Glutamatergic neuron (in vitro differentiated cells): Measurements from ENCODE around the gene GINS2. TPM values are rescaled to one million over a fixed set of nuclear protein-coding genes. Genes with fewer than 3 reads are reported as not detected.

Source experiments
- DNase-seq: peaks from one replicate; pipeline ENCODE4 v3.0.0; 2022
- H3K27ac Mint-ChIP-seq: one replicate; pipeline ENCODE4 v1.8.0; 2020; ENCODE audit warnings: mild to moderate bottlenecking, mixed read lengths, inconsistent platforms; ENCODE audit not compliant: unreplicated experiment
- H3K27me3 Mint-ChIP-seq: one replicate; pipeline ENCODE4 v1.8.0; 2020; ENCODE audit warnings: mild to moderate bottlenecking, moderate library complexity, mixed read lengths, inconsistent platforms; ENCODE audit not compliant: unreplicated experiment
- H3K36me3 Mint-ChIP-seq: one replicate; pipeline ENCODE4 v1.8.0; 2020; ENCODE audit warnings: mild to moderate bottlenecking, mixed read lengths, inconsistent platforms; ENCODE audit not compliant: unreplicated experiment
- H3K4me1 Mint-ChIP-seq: one replicate; pipeline ENCODE4 v1.8.0; 2020; ENCODE audit warnings: mild to moderate bottlenecking, low read depth, mixed read lengths, inconsistent platforms; ENCODE audit not compliant: unreplicated experiment
- H3K4me3 Mint-ChIP-seq: one replicate; pipeline ENCODE4 v1.8.0; 2020; ENCODE audit warnings: mild to moderate bottlenecking, mixed read lengths, inconsistent platforms; ENCODE audit not compliant: unreplicated experiment
- H3K9me3 Mint-ChIP-seq: one replicate; pipeline ENCODE4 v1.8.0; 2020; ENCODE audit warnings: mild to moderate bottlenecking, moderate library complexity, mixed read lengths, inconsistent platforms; ENCODE audit not compliant: unreplicated experiment
- total RNA-seq: library from RNA; stranded (reverse); fragmentation: NEBNext Ultra II Directional; extraction: Animal tissue kit (Norgen Biotek cat#: 25700); gene quantifications from one replicate; pipeline ENCODE4 v1.2.1, GENCODE V29; 2021; ENCODE audit not compliant: unreplicated experiment
- TF ChIP-seq, protein P1 (sequence below): fragments of 200-600 bp; sonication (generic); IDR thresholded peaks from one replicate; pipeline ENCODE4 v1.5.0; 2021; ENCODE audit not compliant: partially characterized antibody, unreplicated experiment

GINS2 gene
- total RNA-seq, 1 donor from 2014 or later: 7.1 TPM

- TF ChIP-seq, protein P1, sequence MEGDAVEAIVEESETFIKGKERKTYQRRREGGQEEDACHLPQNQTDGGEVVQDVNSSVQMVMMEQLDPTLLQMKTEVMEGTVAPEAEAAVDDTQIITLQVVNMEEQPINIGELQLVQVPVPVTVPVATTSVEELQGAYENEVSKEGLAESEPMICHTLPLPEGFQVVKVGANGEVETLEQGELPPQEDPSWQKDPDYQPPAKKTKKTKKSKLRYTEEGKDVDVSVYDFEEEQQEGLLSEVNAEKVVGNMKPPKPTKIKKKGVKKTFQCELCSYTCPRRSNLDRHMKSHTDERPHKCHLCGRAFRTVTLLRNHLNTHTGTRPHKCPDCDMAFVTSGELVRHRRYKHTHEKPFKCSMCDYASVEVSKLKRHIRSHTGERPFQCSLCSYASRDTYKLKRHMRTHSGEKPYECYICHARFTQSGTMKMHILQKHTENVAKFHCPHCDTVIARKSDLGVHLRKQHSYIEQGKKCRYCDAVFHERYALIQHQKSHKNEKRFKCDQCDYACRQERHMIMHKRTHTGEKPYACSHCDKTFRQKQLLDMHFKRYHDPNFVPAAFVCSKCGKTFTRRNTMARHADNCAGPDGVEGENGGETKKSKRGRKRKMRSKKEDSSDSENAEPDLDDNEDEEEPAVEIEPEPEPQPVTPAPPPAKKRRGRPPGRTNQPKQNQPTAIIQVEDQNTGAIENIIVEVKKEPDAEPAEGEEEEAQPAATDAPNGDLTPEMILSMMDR: no peak
- Mint-ChIP-seq H3K36me3 (no peaks in the 10 kb centered on the region), H3K4me3 (no peak overlapping the region), H3K9me3 (peaks cover 35% of the 10 kb centered on the region), H3K27ac (peak overlapping the region; percentile 33), H3K27me3 (peaks cover 32% of the 10 kb centered on the region), H3K4me1 (peaks cover 21% of the 10 kb centered on the region)
- no peak for DNase-seq
Observed at GRCh38 chr16:85655216-85656129, 33.3 kb downstream of the GINS2 start.

DNA sequence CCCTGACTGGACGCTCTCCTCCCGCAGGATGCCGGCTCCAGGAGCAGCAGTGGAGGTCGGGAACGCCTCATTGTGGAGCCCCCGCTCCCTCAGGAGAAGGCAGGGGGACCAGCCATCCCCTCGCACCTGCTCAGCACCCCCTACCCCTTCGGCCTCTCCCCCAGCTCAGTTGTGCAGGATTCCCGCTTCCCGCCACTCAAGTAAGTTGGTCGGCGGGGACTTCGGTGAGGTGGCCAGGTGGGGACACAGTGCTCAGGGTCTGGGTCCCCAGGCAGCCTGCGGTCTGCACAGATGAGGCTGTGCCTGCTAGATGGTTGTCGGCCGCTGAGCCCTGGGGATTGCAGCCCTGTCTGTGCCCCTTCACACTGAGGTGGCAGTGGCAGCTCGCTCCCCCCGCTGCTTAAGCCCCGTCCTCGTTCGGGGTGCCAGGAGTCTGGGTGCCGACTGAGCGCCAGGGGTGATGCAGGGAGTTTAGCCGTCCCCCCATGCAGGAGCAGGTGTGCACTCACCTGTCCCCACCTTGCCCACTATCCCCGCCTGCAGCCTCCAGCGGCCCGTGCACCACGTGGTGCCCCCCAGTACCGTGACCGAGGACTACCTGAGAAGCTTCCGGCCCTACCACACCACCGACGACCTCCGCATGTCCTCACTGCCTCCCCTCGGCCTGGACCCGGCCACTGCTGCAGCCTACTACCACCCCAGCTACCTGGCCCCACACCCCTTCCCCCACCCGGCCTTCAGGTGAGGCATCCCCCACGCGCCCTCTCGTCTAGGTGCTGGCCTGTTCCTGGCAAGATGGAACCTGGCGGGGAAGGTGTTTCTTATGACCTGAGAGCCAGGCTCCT lies 34.3 kb downstream of the GINS2 start:
- Mint-ChIP-seq H3K27ac (no peak overlapping the region), H3K36me3 (no peaks in the 10 kb centered on the region), H3K4me1 (peaks cover 16% of the 10 kb centered on the region), H3K9me3 (peaks cover 29% of the 10 kb centered on the region), H3K4me3 (no peak overlapping the region), H3K27me3 (peaks cover 28% of the 10 kb centered on the region)
- DNase-seq: no peak
- TF ChIP-seq, protein P1: no peak

- no peak for DNase-seq
- H3K4me3 Mint-ChIP-seq: no peak overlapping the region
- H3K36me3 Mint-ChIP-seq: no peaks in the 10 kb centered on the region
- peaks cover 19% of the 10 kb centered on the region for H3K4me1 Mint-ChIP-seq
- TF ChIP-seq, protein P1: no peak
- H3K9me3 Mint-ChIP-seq: peaks cover 33% of the 10 kb centered on the region
- H3K27me3 Mint-ChIP-seq: peaks cover 34% of the 10 kb centered on the region
- H3K27ac Mint-ChIP-seq: no peak overlapping the region
Observed at GRCh38 chr16:85653290-85653891, 35.4 kb downstream of the GINS2 start.

DNA sequence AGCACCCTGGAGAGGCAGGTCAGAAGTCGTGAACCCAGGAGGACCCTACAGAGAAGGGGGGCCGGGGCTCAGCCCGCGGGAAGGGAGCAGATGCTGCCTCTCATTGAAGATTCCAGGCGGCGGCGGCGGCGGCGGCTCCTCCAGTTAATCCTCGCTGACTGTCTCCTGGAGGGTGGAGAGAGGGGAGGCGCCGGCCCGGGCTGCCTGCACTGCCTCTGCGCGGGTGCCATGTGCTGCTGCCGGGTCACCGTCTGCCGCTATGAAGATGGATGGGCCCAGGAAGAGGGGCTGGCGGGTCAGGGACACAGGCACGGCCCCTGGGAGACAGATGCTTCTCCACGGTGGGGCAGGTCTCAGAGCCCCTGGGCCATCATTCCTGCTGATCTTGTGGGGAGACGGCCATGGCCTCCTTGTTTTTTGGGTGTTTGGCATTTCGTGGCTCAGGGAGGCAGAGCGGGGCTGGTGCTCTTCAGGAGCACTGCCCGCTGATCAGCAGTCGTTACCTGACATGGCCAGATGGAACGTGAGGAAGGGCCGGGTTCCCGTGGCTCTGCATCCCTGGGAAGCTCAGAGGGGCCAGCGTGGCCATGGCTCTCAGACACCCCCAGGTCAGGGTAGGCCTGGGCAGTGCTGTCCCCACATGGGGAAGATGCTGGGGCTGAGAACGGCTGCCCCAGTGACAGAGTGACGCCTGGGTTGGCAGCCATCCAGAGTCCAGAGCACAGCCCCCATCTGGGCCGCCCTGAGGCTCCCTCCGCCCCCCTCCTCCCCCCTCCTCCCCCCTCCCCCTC lies 36.1 kb downstream of the GINS2 start:
- Mint-ChIP-seq H3K27me3 (peaks cover 31% of the 10 kb centered on the region), H3K4me1 (peaks cover 16% of the 10 kb centered on the region), H3K9me3 (peaks cover 30% of the 10 kb centered on the region), H3K27ac (peak overlapping the region; percentile 93), H3K36me3 (no peaks in the 10 kb centered on the region), H3K4me3 (peak overlapping the region; percentile 42)
- TF ChIP-seq, protein P1: no peak
- DNase-seq: peak; percentile 80
